Measurements from ENCODE around the gene EEA1. TPM values are rescaled to one million over a fixed set of nuclear protein-coding genes. Genes with fewer than 3 reads are reported as not detected.
"Not testable (repeated sequence)": the region's sequence is repeated elsewhere in the genome, so short reads cannot be mapped to it uniquely, and the experiment has no call there.

EEA1 gene
- total and polyA plus RNA-seq, 2 of the 8 experiments (the other 6 are each of a cell fraction or from before 2014, with no cell fraction given) = 1.0 to 18.8 TPM

DNA sequence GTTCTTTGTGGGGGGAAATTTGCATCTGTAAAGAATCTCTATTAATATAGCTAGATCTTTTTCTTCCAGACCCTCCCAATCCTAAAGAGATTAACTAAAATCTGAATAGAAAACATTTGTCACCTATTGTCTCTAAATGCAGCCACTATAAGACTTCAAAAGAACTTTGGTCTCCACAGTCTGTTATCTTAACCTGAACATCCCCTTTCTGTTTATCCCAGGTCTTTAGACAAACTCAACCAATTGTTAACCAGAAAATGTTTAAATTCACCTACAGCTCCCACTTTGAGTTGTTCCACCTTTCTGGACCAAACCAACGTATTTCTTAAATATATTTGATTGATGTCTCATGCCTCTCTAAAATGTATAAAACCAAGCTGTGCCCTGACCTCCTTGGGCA lies 35.3 kb upstream of the EEA1 start:
- H3K23ac ChIP-seq (ENCODE audit: insufficient read length); H2BK120ac ChIP-seq (replicated peaks; ENCODE audit: low read depth, low read length); H2BK5ac ChIP-seq (ENCODE audit: low read depth, low read length); FAIRE-seq; H3K9me3 ChIP-seq (ENCODE audit: insufficient read depth in 2 of 2, low read depth in 1 of 2, low read length in 1 of 2); H3K9ac ChIP-seq (replicated peaks in 1 of 4; ENCODE audit: extremely low read depth in 1 of 4, low read depth in 3 of 4, low read length in 3 of 4); H3K18ac ChIP-seq (ENCODE audit: extremely low read depth, low read length); H3K4me1 ChIP-seq (replicated peaks in 1 of 4; ENCODE audit: control insufficient read depth in 3 of 4, insufficient read depth in 4 of 4, low read length in 3 of 4); DNase-seq (ENCODE audit: low read depth in 1 of 2, low spot score in 2 of 2); H3K56ac ChIP-seq (replicated peaks; ENCODE audit: insufficient read length, low read depth, low read length); H3K4me3 ChIP-seq (ENCODE audit: extremely low read depth in 1 of 4, insufficient read depth in 2 of 4, low read depth in 3 of 4, low read length in 4 of 4); H4K20me1 ChIP-seq (replicated peaks in 1 of 2; ENCODE audit: control insufficient read depth in 1 of 2, insufficient read depth in 2 of 2, low read length in 2 of 2); CTCF ChIA-PET (ENCODE audit: partially characterized antibody); H2AFZ ChIP-seq (ENCODE audit: low read length); POLR2A ChIA-PET (ENCODE audit: partially characterized antibody); H2BK15ac ChIP-seq (ENCODE audit: low read length); H3K4me2 ChIP-seq (ENCODE audit: insufficient read depth in 1 of 2, low read depth in 2 of 2, low read length in 2 of 2); H4K91ac ChIP-seq (replicated peaks; ENCODE audit: insufficient read length, low read length); H3K79me2 ChIP-seq (ENCODE audit: control insufficient read depth in 1 of 2, insufficient read depth in 2 of 2, low read length in 2 of 2); H2AK5ac ChIP-seq (ENCODE audit: low read depth, low read length); H2BK20ac ChIP-seq (ENCODE audit: low read length); H3K23me2 ChIP-seq (ENCODE audit: low read depth, low read length); H2BK12ac ChIP-seq (ENCODE audit: low read depth, low read length); H3K4ac ChIP-seq (replicated peaks; ENCODE audit: insufficient read length, low read depth, low read length); H3K14ac ChIP-seq (ENCODE audit: insufficient read length); H3K36me3 ChIP-seq (ENCODE audit: control insufficient read depth in 2 of 4, insufficient read depth in 4 of 4, low read length in 3 of 4); H4K5ac ChIP-seq (ENCODE audit: insufficient read length, low read depth, low read length); H3K79me1 ChIP-seq (ENCODE audit: low read depth, low read length); H3K27me3 ChIP-seq (replicated peaks in 1 of 4; ENCODE audit: control insufficient read depth in 3 of 4, extremely low read depth in 1 of 4, insufficient read depth in 3 of 4, low read length in 3 of 4); H3K27ac ChIP-seq (ENCODE audit: low read depth, low read length); H4K8ac ChIP-seq (ENCODE audit: extremely low read depth, insufficient read depth, low read length): not testable (repeated sequence)
- WGBS, 2 experiments (ENCODE audit: extremely low coverage in 1 of 2, insufficient coverage in 1 of 2, insufficient read length in 1 of 2, insufficient replicate concordance in 2 of 2, low coverage in 1 of 2, low lambda C conversion rate in 2 of 2, missing lambda C conversion rate in 1 of 2) = 72% methylated on average over 1 of the region's 1 CpG; no CpG with 5 or more reads in 1 of the 2 experiments

All from H1 (cell line).